ENCODE measurements around the gene CELF5. TPM values are rescaled to one million over a fixed set of nuclear protein-coding genes. Genes with fewer than 3 reads are reported as not detected.
A peak's percentile ranks its signal among the peaks of the same experiment; 100 is the strongest.

Gene CELF5
- total RNA-seq, 4 donors from 2014 or later, result 0.27 to 0.48 TPM; not detected in 2

DNA sequence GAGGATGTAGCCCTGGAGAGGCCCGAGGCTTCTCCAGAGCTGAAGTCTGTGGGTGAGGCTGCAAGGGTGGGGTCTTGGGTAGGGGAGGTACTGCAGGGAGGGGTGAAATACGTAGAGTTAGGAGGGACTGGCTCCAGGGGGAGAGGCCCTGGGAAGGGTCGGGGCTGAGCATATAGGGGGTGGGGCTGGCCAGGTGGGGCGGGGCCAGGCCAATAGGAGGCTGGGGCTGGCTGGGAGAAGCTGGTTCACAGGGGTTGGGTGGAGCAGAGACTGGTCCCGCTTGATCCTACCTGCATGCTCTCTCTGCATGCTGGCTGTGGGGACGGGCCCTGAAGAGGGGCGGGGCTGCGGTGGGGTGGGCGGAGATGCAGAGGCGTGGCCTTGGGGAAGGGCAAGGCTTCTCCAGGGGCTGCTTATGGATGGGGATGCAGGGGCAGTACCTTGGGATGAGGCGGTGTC is 51.9 kb downstream of the CELF5 start:
- Histone ChIP-seq H3K4me1 (peaks cover 0 to 12% (median 11%) of the 10 kb centered on the region in 4 donors), H3K9me3 (peaks cover 0 to 6% of the 10 kb centered on the region in 2 donors), H3K27me3 (peaks cover 61% of the 10 kb centered on the region), H3K4me3 (no peak overlapping the region), H3K27ac (peak overlapping the region in 2 of 4 donors; percentile 22 to 44), H3K36me3 (no peaks in the 10 kb centered on the region)
- DNase-seq, result peak; percentile 72
- TF ChIP-seq, protein P1, sequence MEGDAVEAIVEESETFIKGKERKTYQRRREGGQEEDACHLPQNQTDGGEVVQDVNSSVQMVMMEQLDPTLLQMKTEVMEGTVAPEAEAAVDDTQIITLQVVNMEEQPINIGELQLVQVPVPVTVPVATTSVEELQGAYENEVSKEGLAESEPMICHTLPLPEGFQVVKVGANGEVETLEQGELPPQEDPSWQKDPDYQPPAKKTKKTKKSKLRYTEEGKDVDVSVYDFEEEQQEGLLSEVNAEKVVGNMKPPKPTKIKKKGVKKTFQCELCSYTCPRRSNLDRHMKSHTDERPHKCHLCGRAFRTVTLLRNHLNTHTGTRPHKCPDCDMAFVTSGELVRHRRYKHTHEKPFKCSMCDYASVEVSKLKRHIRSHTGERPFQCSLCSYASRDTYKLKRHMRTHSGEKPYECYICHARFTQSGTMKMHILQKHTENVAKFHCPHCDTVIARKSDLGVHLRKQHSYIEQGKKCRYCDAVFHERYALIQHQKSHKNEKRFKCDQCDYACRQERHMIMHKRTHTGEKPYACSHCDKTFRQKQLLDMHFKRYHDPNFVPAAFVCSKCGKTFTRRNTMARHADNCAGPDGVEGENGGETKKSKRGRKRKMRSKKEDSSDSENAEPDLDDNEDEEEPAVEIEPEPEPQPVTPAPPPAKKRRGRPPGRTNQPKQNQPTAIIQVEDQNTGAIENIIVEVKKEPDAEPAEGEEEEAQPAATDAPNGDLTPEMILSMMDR (IDR thresholded peaks at IDR 0.05), result no peak
- TF ChIP-seq POLR2A (IDR thresholded peaks at IDR 0.05) (no peak), POLR2AphosphoS5 (IDR thresholded peaks at IDR 0.05) (no peak), EP300 (IDR thresholded peaks at IDR 0.05; ENCODE audit: low read depth) (no peak)
- in situ Hi-C loops (cut with MboI; ENCODE audit: low pct_ligation_motif_present in 1 of 4, low pct_unique_long_range_greater_than_20kb in 1 of 4, low sequenced_read_pairs in 3 of 4), result no loop called here
- intact Hi-C loops (cut with DNase I; ENCODE audit: low total_unique reads), result no loop called here
- 6% methylated on average over 10 of the region's 11 CpGs; no CpG with 5 or more reads in 1 of the 2 donors for WGBS, 2 donors (ENCODE audit: low coverage in 1 of 2)

DNA sequence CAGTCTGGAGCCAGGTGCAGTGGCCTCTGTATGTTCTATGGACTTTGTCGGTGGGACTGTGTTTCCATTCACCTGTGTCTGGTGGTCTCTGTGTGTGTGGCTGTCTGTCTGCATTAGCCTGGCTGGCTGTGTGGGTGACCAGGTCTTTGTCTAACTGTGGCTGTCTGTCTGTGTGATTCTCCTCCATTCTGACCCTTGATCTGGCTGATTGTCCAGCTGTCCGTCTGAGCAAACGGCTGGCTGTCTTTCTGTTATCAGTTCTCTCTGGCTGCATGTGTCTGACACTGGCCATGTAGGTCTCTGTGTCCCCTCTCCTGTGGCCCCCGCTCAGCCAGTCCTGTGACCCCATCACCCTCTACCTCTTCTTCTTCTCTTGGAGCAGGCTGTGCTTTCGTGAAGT is 53.2 kb downstream of the CELF5 start:
- no peak for DNase-seq
- Histone ChIP-seq H3K4me1 (peaks cover 0 to 12% (median 11%) of the 10 kb centered on the region in 4 donors), H3K27me3 (peaks cover 61% of the 10 kb centered on the region), H3K27ac (no peak overlapping the region), H3K36me3 (no peaks in the 10 kb centered on the region), H3K9me3 (peaks cover 0 to 6% of the 10 kb centered on the region in 2 donors), H3K4me3 (no peak overlapping the region)
- intact Hi-C loops (cut with DNase I; ENCODE audit: low total_unique reads) (no loop called here), in situ Hi-C loops (cut with MboI; ENCODE audit: low pct_ligation_motif_present in 1 of 4, low pct_unique_long_range_greater_than_20kb in 1 of 4, low sequenced_read_pairs in 3 of 4) (no loop called here)
- TF ChIP-seq, protein P1 (IDR thresholded peaks at IDR 0.05), result no peak
- TF ChIP-seq EP300 (IDR thresholded peaks at IDR 0.05; ENCODE audit: low read depth) (no peak), POLR2AphosphoS5 (IDR thresholded peaks at IDR 0.05) (no peak), POLR2A (IDR thresholded peaks at IDR 0.05) (no peak)
- 67% methylated on average over 5 of the region's 5 CpGs; no CpG with 5 or more reads in 1 of the 2 donors for WGBS, 2 donors (ENCODE audit: low coverage in 1 of 2)

DNA sequence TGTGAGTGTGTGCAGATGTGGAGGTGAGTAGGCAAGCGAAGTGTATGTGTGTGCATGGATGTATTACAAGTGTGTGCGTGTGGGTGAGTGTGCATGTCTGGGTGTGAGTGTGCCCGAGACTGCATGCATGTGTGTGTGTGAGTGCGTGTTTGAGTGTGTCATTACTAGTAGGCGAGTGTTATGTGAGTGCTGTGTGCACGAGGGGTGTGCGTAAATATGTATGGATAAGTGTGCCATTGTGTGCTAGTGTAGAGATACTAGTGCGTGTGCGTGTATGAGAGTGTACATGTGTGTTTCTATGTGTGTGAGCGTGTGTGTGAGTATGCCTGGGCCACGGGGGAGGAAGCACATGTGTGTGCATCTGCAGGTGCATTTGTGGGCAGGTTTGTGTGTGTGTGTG is 53.8 kb downstream of the CELF5 start:
- in situ Hi-C loops (cut with MboI; ENCODE audit: low pct_ligation_motif_present in 1 of 4, low pct_unique_long_range_greater_than_20kb in 1 of 4, low sequenced_read_pairs in 3 of 4) (no loop called here), intact Hi-C loops (cut with DNase I; ENCODE audit: low total_unique reads) (no loop called here)
- DNase-seq, result no peak
- Histone ChIP-seq H3K9me3 (no peaks in the 10 kb centered on the region), H3K4me3 (no peak overlapping the region), H3K36me3 (no peaks in the 10 kb centered on the region), H3K4me1 (peaks cover 0 to 12% (median 11%) of the 10 kb centered on the region in 4 donors), H3K27ac (no peak overlapping the region), H3K27me3 (peaks cover 61% of the 10 kb centered on the region)
- 77 to 87% methylated on average over 4 to 11 of the region's 11 CpGs for WGBS, 2 donors (ENCODE audit: low coverage in 1 of 2)
- TF ChIP-seq POLR2A (IDR thresholded peaks at IDR 0.05) (no peak), POLR2AphosphoS5 (IDR thresholded peaks at IDR 0.05) (no peak), EP300 (IDR thresholded peaks at IDR 0.05; ENCODE audit: low read depth) (no peak)
- TF ChIP-seq, protein P1 (IDR thresholded peaks at IDR 0.05), result no peak

DNA sequence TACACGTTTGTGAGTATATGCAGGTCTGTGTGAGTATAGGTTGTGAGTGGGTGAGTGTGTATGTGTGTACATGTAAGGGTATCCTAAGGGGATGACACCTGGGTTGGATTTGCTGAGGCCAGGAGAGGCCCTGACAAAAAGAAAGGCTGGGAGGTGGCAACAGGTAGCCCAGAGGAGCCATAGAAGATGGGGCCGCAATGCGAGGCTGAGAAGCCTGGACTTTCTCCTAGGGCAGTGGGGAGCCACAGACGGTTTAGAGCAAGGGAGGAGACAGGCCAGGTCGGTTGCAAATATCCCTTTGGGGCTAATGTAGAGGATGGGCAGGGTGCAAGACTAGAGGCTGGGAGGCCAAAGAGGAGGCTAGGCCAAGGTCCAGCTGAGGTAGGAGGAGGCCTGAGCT is 54.3 kb downstream of the CELF5 start:
- no peak for DNase-seq
- WGBS, 2 donors (ENCODE audit: low coverage in 1 of 2), result 60 to 80% methylated on average over 1 to 5 of the region's 5 CpGs
- intact Hi-C loops (cut with DNase I; ENCODE audit: low total_unique reads), result no loop called here
- TF ChIP-seq, protein P1 (IDR thresholded peaks at IDR 0.05), result no peak
- TF ChIP-seq EP300 (IDR thresholded peaks at IDR 0.05; ENCODE audit: low read depth) (no peak), POLR2A (IDR thresholded peaks at IDR 0.05) (no peak), POLR2AphosphoS5 (IDR thresholded peaks at IDR 0.05) (no peak)
- Histone ChIP-seq H3K4me3 (no peak overlapping the region), H3K9me3 (no peaks in the 10 kb centered on the region), H3K36me3 (no peaks in the 10 kb centered on the region), H3K27ac (no peak overlapping the region), H3K4me1 (peaks cover 0 to 12% (median 11%) of the 10 kb centered on the region in 4 donors), H3K27me3 (peaks cover 63% of the 10 kb centered on the region)
- in situ Hi-C loops (cut with MboI; ENCODE audit: low pct_ligation_motif_present in 1 of 4, low pct_unique_long_range_greater_than_20kb in 1 of 4, low sequenced_read_pairs in 3 of 4), result no loop called here

Measured in transverse colon (tissue), 4 donors.